Ishikawa (cell line): ENCODE measurements around the gene DGCR8.

Source experiments
- EGR1 ChIP-seq: IDR thresholded peaks from 2 replicates; pipeline ENCODE4 v1.6.1; 2012
- EP300 ChIP-seq: IDR thresholded peaks from 2 replicates; pipeline ENCODE4 v1.6.1; 2012; ENCODE audit warnings: borderline replicate concordance
- MAX ChIP-seq: IDR thresholded peaks from 2 replicates; pipeline ENCODE4 v1.6.1; 2012
- NFIC ChIP-seq: IDR thresholded peaks from 2 replicates; pipeline ENCODE4 v1.6.1; 2012
- RAD21 ChIP-seq: IDR thresholded peaks from 2 replicates; pipeline ENCODE4 v1.6.1; 2012; ENCODE audit warnings: low read depth
- REST ChIP-seq: IDR thresholded peaks from 2 replicates; pipeline ENCODE4 v1.6.1; 2012; ENCODE audit warnings: low read depth, mild to moderate bottlenecking
- ZBTB7A ChIP-seq: IDR thresholded peaks from 2 replicates; pipeline ENCODE4 v1.6.1; 2012; ENCODE audit warnings: low read depth

GRCh38 chr22:20083157-20083890 is 3.3 kb downstream of the DGCR8 start:
- TF ChIP-seq MAX = no peak
- TF ChIP-seq NFIC = no peak
- no peak for TF ChIP-seq EP300
- TF ChIP-seq REST = no peak
- TF ChIP-seq EGR1 = no peak
- TF ChIP-seq ZBTB7A = no peak
- no peak for TF ChIP-seq RAD21
